Nucleus accumbens (tissue), 56 donors: ENCODE data around the gene EXOSC9.
A peak's percentile ranks its signal among the peaks of the same experiment; 100 is the strongest.

Experiments
- DNase-seq, 56 donors: peaks; one replicate each; lab custom pipeline; 2025; lab: John Stamatoyannopoulos, UW

Gene EXOSC9

DNA sequence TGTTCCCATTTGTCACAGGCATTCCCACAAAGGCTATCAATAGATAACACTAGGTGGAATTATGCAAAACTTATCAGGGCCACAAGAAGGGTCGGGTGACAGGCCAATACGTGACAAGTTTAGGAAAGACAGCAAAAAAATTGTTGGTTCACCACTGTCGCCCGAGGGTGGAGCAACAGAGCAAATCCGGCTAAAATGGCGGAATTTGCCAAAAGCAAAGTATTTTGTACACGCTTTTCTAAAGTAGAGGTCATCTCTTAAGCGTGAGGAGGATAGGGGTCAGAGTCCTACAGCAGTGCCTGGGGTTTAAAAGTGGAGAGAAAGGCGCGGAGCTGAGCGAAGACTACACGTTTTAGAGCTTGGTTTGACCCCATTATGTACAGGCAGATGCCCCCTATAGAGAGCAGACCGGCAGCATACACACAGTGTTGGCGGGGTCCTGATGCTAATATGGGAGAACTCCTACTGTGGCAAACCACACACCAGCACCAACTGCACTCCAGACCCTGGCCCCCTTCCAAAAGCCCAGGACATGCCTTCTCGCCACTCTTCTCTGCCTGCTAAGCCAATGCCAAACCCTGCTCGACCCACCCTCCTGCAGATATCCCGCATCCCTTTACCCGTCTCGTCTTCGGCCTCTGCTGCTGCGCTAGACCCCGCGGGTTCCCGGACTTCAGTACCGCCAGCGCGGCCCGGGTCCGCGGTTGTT, 21.8 kb downstream of the EXOSC9 start:
- peak in 10 of 56 donors; percentile 1 to 30 (median 16) for DNase-seq

DNA sequence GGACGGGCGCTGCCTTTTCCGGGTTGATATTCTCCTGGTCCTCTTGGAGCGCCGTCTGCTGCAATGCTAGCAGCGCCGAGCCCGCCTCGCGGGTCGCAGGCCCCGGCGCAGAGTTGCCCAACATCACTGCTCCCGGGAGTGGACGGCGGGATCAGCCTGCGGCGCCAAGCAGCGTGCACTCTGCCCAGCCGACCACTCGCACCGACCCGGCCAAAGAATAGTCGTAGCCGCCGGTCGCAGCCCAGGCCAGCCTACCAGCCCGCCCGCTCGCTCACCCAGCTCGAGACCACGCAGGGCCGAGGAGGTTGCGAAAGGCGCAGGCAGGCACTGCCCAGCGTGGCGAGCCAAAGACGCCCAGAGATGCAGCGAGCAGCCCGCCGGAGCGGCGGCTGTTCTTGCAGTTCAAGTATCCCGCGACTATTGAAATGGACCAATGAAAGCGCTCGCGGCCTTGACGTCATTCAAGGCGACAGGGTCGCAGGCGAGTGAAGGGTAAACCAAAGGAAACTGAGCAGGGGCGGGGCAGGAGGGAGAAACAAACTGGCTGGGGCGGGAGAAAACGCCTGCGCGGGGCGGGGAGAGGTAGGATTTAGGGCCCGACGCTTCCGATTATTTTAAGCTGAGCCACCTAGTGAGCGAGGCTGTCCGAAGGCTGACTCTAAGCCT, 22.5 kb downstream of the EXOSC9 start, which contains the start of gene CCNA2:
Gene CCNA2 (minus strand): TSS at position 379 of the 666 bp plus-strand sequence. CDS start 255 bp downstream, at position 124.
- peak; percentile 71 to 97 (median 91) for DNase-seq

DNA sequence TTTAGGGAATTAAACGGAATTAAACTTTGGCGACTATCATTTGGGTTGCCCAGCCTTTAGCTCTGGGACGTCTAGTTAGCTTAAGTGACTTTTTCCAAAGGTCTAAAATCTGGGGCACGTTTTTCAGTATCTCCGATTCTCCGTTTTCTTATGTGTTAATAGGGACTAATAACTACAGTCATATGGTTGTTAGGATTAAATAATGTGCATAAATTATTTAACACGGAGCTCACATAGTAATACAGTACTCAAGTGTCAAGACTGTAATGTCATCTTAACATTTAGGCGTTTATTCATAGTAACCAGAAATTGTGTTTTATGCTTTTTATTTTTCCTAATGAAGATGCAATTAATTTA, 23.0 kb downstream of the EXOSC9 start:
- no peak for DNase-seq

DNA sequence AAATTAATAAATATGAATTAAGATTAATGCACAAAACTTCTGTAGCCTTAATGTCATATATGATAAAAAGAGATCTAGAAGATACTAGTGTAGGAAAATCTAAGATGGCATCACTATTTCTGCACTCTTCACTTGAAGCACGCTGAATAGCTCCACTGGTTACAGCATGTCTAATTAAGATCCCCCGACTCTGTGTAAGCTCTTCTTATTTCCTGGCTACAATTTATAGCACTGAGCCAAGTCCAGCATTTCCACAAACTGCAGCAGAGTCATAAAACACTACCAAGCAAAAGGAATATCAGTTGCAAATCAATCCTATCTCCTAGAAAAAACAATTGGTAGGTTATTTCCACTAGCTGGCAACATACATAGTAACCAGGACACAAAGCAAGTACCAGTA, 23.8 kb downstream of the EXOSC9 start:
- no peak for DNase-seq

DNA sequence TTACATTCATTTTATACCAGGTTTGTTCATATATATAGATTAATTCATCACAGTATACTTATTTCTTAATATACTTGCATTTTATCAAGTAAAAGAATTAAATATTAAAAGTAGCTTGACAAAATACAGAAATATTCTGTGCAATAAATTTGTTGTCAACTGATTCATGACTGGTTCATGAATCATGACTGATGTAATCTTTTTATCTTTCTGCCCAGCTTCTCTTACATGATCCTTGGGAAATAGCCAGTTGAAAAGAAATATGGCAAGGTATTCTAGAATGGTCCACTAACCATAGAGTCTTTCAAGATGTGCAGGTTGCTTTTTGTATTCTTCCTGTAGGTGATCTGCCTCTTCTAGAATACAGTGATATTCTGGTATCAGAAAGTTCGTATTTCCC, 26.7 kb downstream of the EXOSC9 start:
- DNase-seq, result no peak

DNA sequence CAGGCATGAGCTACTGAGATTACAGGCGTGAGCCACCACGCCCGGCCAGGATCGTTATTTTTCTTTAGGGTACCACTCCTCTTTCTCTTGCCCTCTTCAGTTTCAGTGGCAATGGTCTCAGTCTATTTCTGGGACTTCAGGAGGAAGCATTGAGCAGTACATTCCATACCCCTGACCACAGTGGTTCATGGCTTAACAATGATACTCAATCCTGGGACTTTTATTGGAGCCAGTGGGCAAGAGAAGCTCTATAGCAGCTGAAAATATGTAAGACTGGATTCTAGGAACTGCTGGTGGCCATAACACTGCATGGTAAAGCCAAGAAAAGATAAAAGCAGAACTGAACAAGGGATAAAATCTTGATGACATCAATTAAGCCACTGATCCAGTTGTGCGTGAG, 28.4 kb downstream of the EXOSC9 start:
- DNase-seq, result no peak

DNA sequence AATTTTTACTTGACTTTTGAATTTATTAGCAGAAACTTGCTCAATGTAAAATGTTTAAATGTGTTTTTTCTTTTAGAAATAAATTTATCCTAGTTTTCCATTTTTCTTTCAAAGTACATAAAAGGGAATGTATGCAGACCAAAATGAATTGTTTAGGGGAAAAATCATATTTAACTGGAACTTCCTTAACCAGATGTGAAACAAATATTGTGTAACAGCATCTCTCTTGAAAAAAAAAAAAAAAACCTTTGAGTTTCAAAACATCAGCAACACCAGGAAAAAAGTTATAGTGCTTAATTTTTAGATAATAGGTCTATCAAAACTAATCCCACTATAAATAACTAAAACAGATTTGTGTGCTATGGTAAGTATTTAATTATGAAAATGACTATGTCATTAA, 37.0 kb downstream of the EXOSC9 start:
- no peak for DNase-seq

DNA sequence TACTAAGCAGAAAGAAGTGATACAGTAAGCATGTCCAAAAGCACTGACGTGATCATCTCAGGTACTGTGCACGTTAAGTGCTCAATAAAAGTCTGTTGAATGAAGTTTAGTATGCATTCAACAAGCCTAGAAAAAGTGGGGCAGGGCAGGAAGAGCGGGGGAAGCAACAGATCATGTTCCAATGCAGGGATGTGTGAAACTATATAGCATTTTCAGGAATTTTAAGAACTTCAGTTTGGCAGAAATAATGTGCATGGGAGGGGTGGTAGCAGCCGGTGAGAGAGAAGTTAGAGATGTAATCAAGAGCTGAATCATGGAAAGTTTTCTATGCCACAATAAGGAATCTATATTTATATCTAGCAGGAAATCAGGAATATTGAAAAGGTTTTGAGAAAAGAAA, 41.7 kb downstream of the EXOSC9 start:
- DNase-seq, result no peak

DNA sequence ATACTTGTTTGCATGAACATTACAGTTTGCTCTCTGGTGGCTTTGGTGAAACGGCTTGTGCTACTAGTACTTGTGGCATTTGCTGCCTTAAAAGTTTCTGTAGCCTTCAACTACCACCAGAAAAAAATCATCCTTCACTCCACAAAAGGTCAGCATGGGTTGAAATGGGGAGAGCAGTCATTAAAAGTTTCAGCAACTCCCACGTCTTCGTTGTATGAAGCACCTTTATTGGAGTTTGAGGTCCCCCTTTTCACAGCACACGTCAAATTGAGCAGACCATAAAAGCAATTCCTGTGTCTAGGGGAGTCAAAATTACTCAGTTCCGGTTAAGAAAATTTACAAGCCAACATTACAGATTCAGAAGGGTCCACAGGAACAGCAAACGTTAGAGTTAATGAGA, 45.5 kb downstream of the EXOSC9 start:
- no peak for DNase-seq

DNA sequence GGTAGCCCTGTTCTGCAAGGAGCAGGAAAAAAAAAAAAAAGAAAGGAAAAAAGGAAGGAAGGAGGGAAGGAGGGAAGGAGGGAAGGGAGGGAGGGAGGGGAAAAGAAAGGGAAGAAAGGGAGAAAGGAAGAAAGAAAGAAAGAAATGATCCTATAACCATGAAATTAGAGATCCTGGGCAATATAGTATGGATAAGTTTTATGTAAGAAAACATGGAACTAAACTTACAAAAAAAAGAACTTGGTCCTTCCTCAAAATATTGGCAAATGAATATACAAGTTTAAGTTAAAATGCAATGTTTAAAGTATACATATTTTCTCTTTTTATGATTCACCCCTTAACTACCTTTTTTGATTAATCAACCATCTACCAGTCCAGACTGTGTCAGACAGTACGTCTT, 50.2 kb downstream of the EXOSC9 start:
- no peak for DNase-seq

DNA sequence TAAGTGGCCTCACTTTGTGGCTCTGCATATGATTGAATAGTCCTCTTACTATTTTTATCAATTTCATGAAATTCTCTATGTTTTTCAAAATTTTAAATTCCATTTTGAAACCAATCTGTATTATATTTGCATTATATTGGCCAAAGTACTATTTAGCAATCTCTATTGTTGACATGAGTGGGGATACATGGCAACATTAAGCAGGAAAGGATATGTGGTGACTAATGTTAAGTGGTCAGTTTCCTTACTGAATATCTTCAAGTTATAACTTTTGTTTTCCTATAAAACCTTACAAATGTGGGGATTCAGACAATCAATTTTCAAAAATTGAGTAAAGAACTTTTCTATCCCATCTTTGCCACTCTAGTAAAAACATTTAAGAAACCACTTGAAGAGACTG, 59.0 kb downstream of the EXOSC9 start:
- no peak for DNase-seq

DNA sequence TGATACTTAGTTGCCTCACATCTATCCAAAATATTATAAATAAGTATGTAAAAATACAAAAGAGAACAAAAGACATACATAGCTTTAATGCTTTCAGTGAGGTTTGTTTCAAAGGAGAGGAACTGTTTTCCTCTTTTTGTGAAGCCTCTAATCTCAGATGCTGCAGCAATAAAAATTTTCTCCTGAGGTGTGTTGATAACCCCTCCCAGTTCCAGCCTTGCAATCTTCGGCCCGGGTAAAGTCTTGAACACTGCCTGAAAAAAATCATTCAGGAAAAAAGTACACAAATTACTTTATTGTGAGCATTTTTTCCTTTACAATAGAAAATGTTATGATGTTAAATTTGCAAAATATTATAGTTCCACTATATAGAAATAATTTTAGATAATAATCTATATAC, 60.3 kb downstream of the EXOSC9 start:
- no peak for DNase-seq

DNA sequence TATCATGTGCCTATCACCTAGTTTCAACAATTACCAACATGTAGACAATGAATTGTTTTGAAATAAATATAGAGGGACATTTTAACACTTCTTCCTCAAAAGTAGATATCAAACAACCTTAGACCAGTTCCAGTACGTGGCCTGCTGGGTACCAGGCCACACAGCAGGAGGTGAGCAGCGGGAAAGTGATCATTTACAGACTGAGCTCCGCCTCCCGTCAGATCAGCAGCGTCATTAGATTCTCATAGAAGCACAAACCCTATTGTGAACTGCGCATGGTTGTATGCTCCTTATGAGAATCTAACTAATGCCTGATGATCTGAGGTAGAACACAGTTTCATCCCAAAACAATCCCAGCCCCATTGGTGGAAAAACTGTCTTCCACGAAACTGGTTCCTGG, 62.7 kb downstream of the EXOSC9 start:
- DNase-seq, result no peak
